ENCODE results near the gene KIF5B. TPM values are rescaled to one million over a fixed set of nuclear protein-coding genes. Genes with fewer than 3 reads are reported as not detected.

The KIF5B gene
- total RNA-seq, 1 experiment from 2014 or later = 70.5 TPM

GRCh38 chr10:32073128-32073527 is 16.9 kb upstream of the KIF5B start:
- H4K20me1 ChIP-seq (ENCODE audit: control insufficient read depth, insufficient read depth, insufficient read length) = no peaks in the 10 kb centered on the region
- no peak overlapping the region for H2BK20ac ChIP-seq (ENCODE audit: low read depth, low read length, poor library complexity, severe bottlenecking)
- Mint-ChIP-seq H3K27me3 (ENCODE audit: low read depth) (peaks cover 23% of the 10 kb centered on the region), H3K27ac (no peak overlapping the region), H3K36me3 (ENCODE audit: insufficient read depth in 1 of 3, low read depth in 3 of 3) (no peaks in the 10 kb centered on the region), H3K4me3 (no peak overlapping the region), H3K9me3 (no peaks in the 10 kb centered on the region), H3K4me1 (peaks cover 12 to 13% of the 10 kb centered on the region in 2 experiments)
- no peak overlapping the region for H3K9ac ChIP-seq (ENCODE audit: extremely low read depth, insufficient read length, low read length)
- H3K4me2 ChIP-seq (ENCODE audit: insufficient read depth, insufficient read length, low read length) = no peak overlapping the region
- H3K56ac ChIP-seq (ENCODE audit: insufficient read length, low read depth, low read length) = no peak overlapping the region
- no peaks in the 10 kb centered on the region for H3K79me2 ChIP-seq (ENCODE audit: insufficient read depth, low read length)
- H3K4me1 ChIP-seq (ENCODE audit: insufficient read depth, low read length) = peaks cover 4% of the 10 kb centered on the region; the same call in 1 of the 2 replicates
- TF ChIP-seq CTCF (conservative IDR thresholded peaks at IDR 0.05) = no peak
- H4K8ac ChIP-seq (replicated peaks; ENCODE audit: insufficient read length, low read depth, low read length) = no peak overlapping the region
- no peaks in the 10 kb centered on the region for H3K9me3 ChIP-seq (ENCODE audit: control insufficient read depth, low read depth, low read length)
- H2AK5ac ChIP-seq (ENCODE audit: insufficient read length, low read length) = no peak overlapping the region
- H3K27me3 ChIP-seq (ENCODE audit: insufficient read depth, low read length) = peaks cover 4% of the 10 kb centered on the region; the same call in 1 of the 2 replicates
- H2AFZ ChIP-seq (ENCODE audit: low read length) = no peak overlapping the region
- no peak overlapping the region for H2BK15ac ChIP-seq (ENCODE audit: low read depth, low read length)
- no peak overlapping the region for H2BK5ac ChIP-seq (ENCODE audit: insufficient read length, low read length)
- no peak overlapping the region for H3K14ac ChIP-seq (ENCODE audit: insufficient read depth, low read length)
- H3K27ac ChIP-seq (ENCODE audit: insufficient read length, low read depth, low read length) = no peak overlapping the region
- no peaks in the 10 kb centered on the region for H3K23me2 ChIP-seq (ENCODE audit: insufficient read length, low read depth, low read length, poor library complexity, severe bottlenecking)
- H4K5ac ChIP-seq (ENCODE audit: insufficient read length, low read depth, low read length) = no peak overlapping the region
- H2BK120ac ChIP-seq (ENCODE audit: low read depth, low read length, poor library complexity, severe bottlenecking) = no peak overlapping the region
- H3K23ac ChIP-seq (ENCODE audit: insufficient read length, low read depth, low read length) = no peak overlapping the region
- no peak overlapping the region for H3K4ac ChIP-seq (ENCODE audit: low read depth, low read length)
- no peak for DNase-seq
- no peak overlapping the region for H4K91ac ChIP-seq (ENCODE audit: insufficient read length, low read depth, low read length)
- WGBS (ENCODE audit: extremely low coverage, insufficient read length, low lambda C conversion rate) = no CpG with 5 or more reads among the region's 5 CpGs
- H3K79me1 ChIP-seq (ENCODE audit: insufficient read depth, low read depth, low read length, poor library complexity, severe bottlenecking) = no peaks in the 10 kb centered on the region
- H3T11ph ChIP-seq (ENCODE audit: low read length) = no peak overlapping the region
- H3K18ac ChIP-seq (ENCODE audit: insufficient read length, low read depth, low read length) = no peak overlapping the region
- H2BK12ac ChIP-seq (ENCODE audit: insufficient read length, low read depth, low read length) = no peak overlapping the region

All from H9 (cell line).